ENCODE measurements around the gene TNNT1.
A peak's percentile ranks its signal among the peaks of the same experiment; 100 is the strongest.

The TNNT1 gene

GRCh38 chr19:55141696-55142095 lies 7.3 kb downstream of the TNNT1 start:
- Histone ChIP-seq H3K4ac (ENCODE audit: low read depth, low read length) (no peak overlapping the region), H3K4me2 (ENCODE audit: low read length) (peak overlapping the region; percentile 13), H4K8ac (ENCODE audit: low read depth, low read length) (no peak overlapping the region), H3K4me3 (ENCODE audit: low read length) (no peak overlapping the region), H3K18ac (ENCODE audit: low read length) (no peak overlapping the region), H3K23ac (ENCODE audit: low read length) (peak overlapping the region; percentile 80), H2BK15ac (replicated peaks; ENCODE audit: low read depth) (no peak overlapping the region), H3K9ac (ENCODE audit: low read length) (peak overlapping the region; percentile 29), H3K56ac (ENCODE audit: low read length) (peak overlapping the region; percentile 73), H3K27me3 (ENCODE audit: insufficient read depth, low read length, poor library complexity) (no peaks in the 10 kb centered on the region), H3K36me3 (ENCODE audit: control insufficient read depth, insufficient read depth, low read length) (no peaks in the 10 kb centered on the region), H2BK5ac (ENCODE audit: low read length) (no peak overlapping the region), H3K79me2 (ENCODE audit: control insufficient read depth, insufficient read depth, low read length) (no peaks in the 10 kb centered on the region), H2AK5ac (ENCODE audit: low read length) (no peak overlapping the region), H3K79me1 (ENCODE audit: low read length) (no peaks in the 10 kb centered on the region), H3K27ac (ENCODE audit: low read depth, low read length) (no peak overlapping the region), H3K4me1 (ENCODE audit: control insufficient read depth, low read depth, low read length) (no peaks in the 10 kb centered on the region), H4K5ac (ENCODE audit: low read length) (no peak overlapping the region), H2BK120ac (ENCODE audit: low read depth, low read length) (no peak overlapping the region)
- no peak for DNase-seq
- no CpG with 5 or more reads among the region's 21 CpGs for WGBS (ENCODE audit: extremely low coverage, insufficient coverage, low lambda C conversion rate)

GRCh38 chr19:55137915-55138314 lies 11.1 kb downstream of the TNNT1 start:
- no peak overlapping the region for H3K18ac ChIP-seq (ENCODE audit: low read length)

GRCh38 chr19:55136399-55137102 lies 12.5 kb downstream of the TNNT1 start:
- no peak overlapping the region for H3K18ac ChIP-seq (ENCODE audit: low read length)
- H2BK5ac ChIP-seq (ENCODE audit: low read length) = no peak overlapping the region
- H3K4me3 ChIP-seq (ENCODE audit: low read length) = no peak overlapping the region
- no peak overlapping the region for H3K4me2 ChIP-seq (ENCODE audit: low read length)
- no peaks in the 10 kb centered on the region for H3K36me3 ChIP-seq (ENCODE audit: control insufficient read depth, insufficient read depth, low read length)
- no peak overlapping the region for H3K9ac ChIP-seq (ENCODE audit: low read length)
- no peak overlapping the region for H3K27ac ChIP-seq (ENCODE audit: low read depth, low read length)
- no peaks in the 10 kb centered on the region for H3K79me2 ChIP-seq (ENCODE audit: control insufficient read depth, insufficient read depth, low read length)
- no CpG with 5 or more reads among the region's 17 CpGs for WGBS (ENCODE audit: extremely low coverage, insufficient coverage, low lambda C conversion rate)
- no peak overlapping the region for H2AK5ac ChIP-seq (ENCODE audit: low read length)
- H2BK120ac ChIP-seq (ENCODE audit: low read depth, low read length) = no peak overlapping the region
- no peak overlapping the region for H3K23ac ChIP-seq (ENCODE audit: low read length)
- H3K79me1 ChIP-seq (ENCODE audit: low read length) = no peaks in the 10 kb centered on the region
- H4K5ac ChIP-seq (ENCODE audit: low read length) = no peak overlapping the region
- no peak overlapping the region for H3K56ac ChIP-seq (ENCODE audit: low read length)
- H2BK15ac ChIP-seq (replicated peaks; ENCODE audit: low read depth) = no peak overlapping the region
- DNase-seq = no peak
- H3K4me1 ChIP-seq (ENCODE audit: control insufficient read depth, low read depth, low read length) = no peaks in the 10 kb centered on the region
- no peak overlapping the region for H4K8ac ChIP-seq (ENCODE audit: low read depth, low read length)
- H3K27me3 ChIP-seq (ENCODE audit: insufficient read depth, low read length, poor library complexity) = no peaks in the 10 kb centered on the region
- no peak overlapping the region for H3K4ac ChIP-seq (ENCODE audit: low read depth, low read length)

More at GRCh38 chr19:55137915-55138314, 11.1 kb downstream of the TNNT1 start:
- Histone ChIP-seq H2BK15ac (replicated peaks; ENCODE audit: low read depth) (no peak overlapping the region), H3K4me3 (ENCODE audit: low read length) (no peak overlapping the region), H2BK120ac (ENCODE audit: low read depth, low read length) (no peak overlapping the region), H3K9ac (ENCODE audit: low read length) (no peak overlapping the region), H3K79me1 (ENCODE audit: low read length) (no peaks in the 10 kb centered on the region), H3K4me1 (ENCODE audit: control insufficient read depth, low read depth, low read length) (no peaks in the 10 kb centered on the region), H3K79me2 (ENCODE audit: control insufficient read depth, insufficient read depth, low read length) (no peaks in the 10 kb centered on the region), H3K36me3 (ENCODE audit: control insufficient read depth, insufficient read depth, low read length) (no peaks in the 10 kb centered on the region), H3K4me2 (ENCODE audit: low read length) (no peak overlapping the region), H2AK5ac (ENCODE audit: low read length) (no peak overlapping the region), H4K8ac (ENCODE audit: low read depth, low read length) (no peak overlapping the region), H3K23ac (ENCODE audit: low read length) (no peak overlapping the region), H3K4ac (ENCODE audit: low read depth, low read length) (no peak overlapping the region), H3K27me3 (ENCODE audit: insufficient read depth, low read length, poor library complexity) (no peaks in the 10 kb centered on the region), H3K56ac (ENCODE audit: low read length) (no peak overlapping the region), H4K5ac (ENCODE audit: low read length) (no peak overlapping the region), H3K27ac (ENCODE audit: low read depth, low read length) (no peak overlapping the region), H2BK5ac (ENCODE audit: low read length) (no peak overlapping the region)
- DNase-seq = no peak
- no CpG with 5 or more reads among the region's 9 CpGs for WGBS (ENCODE audit: extremely low coverage, insufficient coverage, low lambda C conversion rate)

GRCh38 chr19:55134736-55135135 lies 14.3 kb downstream of the TNNT1 start:
- no peak overlapping the region for H3K56ac ChIP-seq (ENCODE audit: low read length)
- H3K79me2 ChIP-seq (ENCODE audit: control insufficient read depth, insufficient read depth, low read length) = no peaks in the 10 kb centered on the region
- no peak overlapping the region for H4K5ac ChIP-seq (ENCODE audit: low read length)
- no peak overlapping the region for H3K18ac ChIP-seq (ENCODE audit: low read length)
- H3K27ac ChIP-seq (ENCODE audit: low read depth, low read length) = no peak overlapping the region
- no peaks in the 10 kb centered on the region for H3K79me1 ChIP-seq (ENCODE audit: low read length)
- no peaks in the 10 kb centered on the region for H3K27me3 ChIP-seq (ENCODE audit: insufficient read depth, low read length, poor library complexity)
- H2BK120ac ChIP-seq (ENCODE audit: low read depth, low read length) = no peak overlapping the region
- no peak for DNase-seq
- H4K8ac ChIP-seq (ENCODE audit: low read depth, low read length) = no peak overlapping the region
- H3K36me3 ChIP-seq (ENCODE audit: control insufficient read depth, insufficient read depth, low read length) = no peaks in the 10 kb centered on the region
- H2BK15ac ChIP-seq (replicated peaks; ENCODE audit: low read depth) = no peak overlapping the region
- no peak overlapping the region for H3K4ac ChIP-seq (ENCODE audit: low read depth, low read length)
- no peak overlapping the region for H2BK5ac ChIP-seq (ENCODE audit: low read length)
- H3K23ac ChIP-seq (ENCODE audit: low read length) = no peak overlapping the region
- no peaks in the 10 kb centered on the region for H3K4me1 ChIP-seq (ENCODE audit: control insufficient read depth, low read depth, low read length)
- no peak overlapping the region for H2AK5ac ChIP-seq (ENCODE audit: low read length)
- no peak overlapping the region for H3K9ac ChIP-seq (ENCODE audit: low read length)
- WGBS (ENCODE audit: extremely low coverage, insufficient coverage, low lambda C conversion rate) = no CpG with 5 or more reads among the region's 3 CpGs
- H3K4me3 ChIP-seq (ENCODE audit: low read length) = no peak overlapping the region
- H3K4me2 ChIP-seq (ENCODE audit: low read length) = no peak overlapping the region

- H4K8ac ChIP-seq (ENCODE audit: low read depth, low read length) = no peak overlapping the region
- no peaks in the 10 kb centered on the region for H3K4me1 ChIP-seq (ENCODE audit: control insufficient read depth, low read depth, low read length)
- H3K56ac ChIP-seq (ENCODE audit: low read length) = no peak overlapping the region
- no peaks in the 10 kb centered on the region for H3K79me1 ChIP-seq (ENCODE audit: low read length)
- no peak overlapping the region for H3K4me2 ChIP-seq (ENCODE audit: low read length)
- no peak overlapping the region for H2BK5ac ChIP-seq (ENCODE audit: low read length)
- H3K27ac ChIP-seq (ENCODE audit: low read depth, low read length) = no peak overlapping the region
- no peak overlapping the region for H2AK5ac ChIP-seq (ENCODE audit: low read length)
- no peaks in the 10 kb centered on the region for H3K79me2 ChIP-seq (ENCODE audit: control insufficient read depth, insufficient read depth, low read length)
- H3K27me3 ChIP-seq (ENCODE audit: insufficient read depth, low read length, poor library complexity) = no peaks in the 10 kb centered on the region
- H2BK120ac ChIP-seq (ENCODE audit: low read depth, low read length) = no peak overlapping the region
- H3K4me3 ChIP-seq (ENCODE audit: low read length) = no peak overlapping the region
- no peak overlapping the region for H3K18ac ChIP-seq (ENCODE audit: low read length)
- H2BK15ac ChIP-seq (replicated peaks; ENCODE audit: low read depth) = no peak overlapping the region
- WGBS (ENCODE audit: extremely low coverage, insufficient coverage, low lambda C conversion rate) = no CpG with 5 or more reads among the region's 25 CpGs
- no peak overlapping the region for H3K9ac ChIP-seq (ENCODE audit: low read length)
- H4K5ac ChIP-seq (ENCODE audit: low read length) = no peak overlapping the region
- H3K4ac ChIP-seq (ENCODE audit: low read depth, low read length) = no peak overlapping the region
- no peak overlapping the region for H3K23ac ChIP-seq (ENCODE audit: low read length)
- no peak for DNase-seq
- H3K36me3 ChIP-seq (ENCODE audit: control insufficient read depth, insufficient read depth, low read length) = no peaks in the 10 kb centered on the region
These were observed 15.2 kb downstream of the TNNT1 start for GRCh38 chr19:55133639-55134444.

Measured in mesendoderm (in vitro differentiated cells).